Nephron progenitor cell (in vitro differentiated cells): Measurements from ENCODE around the gene RIC3.

ENCODE experiments used
- DNase-seq: peaks from one replicate; pipeline ENCODE4 v3.0.0; 2021
- H3K27ac Mint-ChIP-seq: 2 replicates; pipeline ENCODE4 v1.8.0; 2021; ENCODE audit warnings: mild to moderate bottlenecking, moderate library complexity, mixed read lengths
- H3K27me3 Mint-ChIP-seq: 2 replicates; pipeline ENCODE4 v1.8.0; 2021; ENCODE audit warnings: mild to moderate bottlenecking, low read depth, mixed read lengths; ENCODE audit not compliant: poor library complexity
- H3K36me3 Mint-ChIP-seq: 2 replicates; pipeline ENCODE4 v1.8.0; 2021; ENCODE audit warnings: low read depth, mixed read lengths
- H3K4me1 Mint-ChIP-seq: 2 replicates; pipeline ENCODE4 v1.8.0; 2021; ENCODE audit warnings: mixed read lengths
- H3K4me3 Mint-ChIP-seq: 2 replicates; pipeline ENCODE4 v1.8.0; 2021; ENCODE audit warnings: mild to moderate bottlenecking, moderate library complexity, mixed read lengths
- H3K9me3 Mint-ChIP-seq: 2 replicates; pipeline ENCODE4 v1.8.0; 2021; ENCODE audit warnings: mild to moderate bottlenecking, moderate library complexity, mixed read lengths
- TF ChIP-seq, protein P1 (sequence below): fragments of 200-600 bp; sonication (generic); IDR thresholded peaks from 2 replicates; pipeline ENCODE4 v1.5.0; 2021; ENCODE audit warnings: antibody characterized with exemption

RIC3 gene

DNA sequence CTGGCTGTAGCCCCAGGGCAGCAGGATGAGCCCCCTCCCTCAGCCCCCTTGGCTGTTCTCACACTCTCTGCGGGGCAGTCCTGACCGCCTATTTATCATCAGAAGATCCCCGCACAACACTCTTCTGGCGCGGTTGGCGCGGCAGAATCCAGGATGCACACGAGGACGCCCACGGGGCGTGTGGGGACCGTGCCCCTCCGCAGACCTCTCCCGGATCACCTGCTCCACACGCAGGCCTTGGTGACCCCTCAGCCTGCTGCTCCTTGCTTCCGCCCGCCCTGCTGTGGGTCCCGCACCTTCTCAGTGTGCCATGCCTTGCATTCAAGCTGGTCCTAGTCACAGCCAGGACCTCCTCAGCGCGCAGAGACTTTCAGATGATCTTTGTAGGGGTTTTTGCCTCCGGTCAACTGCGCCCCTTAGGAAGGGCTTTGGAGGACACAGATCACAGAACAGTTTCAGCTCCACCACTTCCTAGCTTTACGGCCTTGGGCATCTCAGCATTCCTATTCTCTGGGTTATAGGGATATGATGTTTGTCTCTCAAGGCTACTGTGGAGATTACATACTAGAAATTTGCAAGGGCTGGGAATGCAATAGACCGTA, 88.7 kb downstream of the RIC3 start:
- no peak overlapping the region for H3K27ac Mint-ChIP-seq
- H3K4me3 Mint-ChIP-seq: peak overlapping the region; percentile 81
- no peak for DNase-seq
- H3K9me3 Mint-ChIP-seq: no peaks in the 10 kb centered on the region
- H3K36me3 Mint-ChIP-seq: no peaks in the 10 kb centered on the region
- H3K27me3 Mint-ChIP-seq: peaks cover 48% of the 10 kb centered on the region
- TF ChIP-seq, protein P1, sequence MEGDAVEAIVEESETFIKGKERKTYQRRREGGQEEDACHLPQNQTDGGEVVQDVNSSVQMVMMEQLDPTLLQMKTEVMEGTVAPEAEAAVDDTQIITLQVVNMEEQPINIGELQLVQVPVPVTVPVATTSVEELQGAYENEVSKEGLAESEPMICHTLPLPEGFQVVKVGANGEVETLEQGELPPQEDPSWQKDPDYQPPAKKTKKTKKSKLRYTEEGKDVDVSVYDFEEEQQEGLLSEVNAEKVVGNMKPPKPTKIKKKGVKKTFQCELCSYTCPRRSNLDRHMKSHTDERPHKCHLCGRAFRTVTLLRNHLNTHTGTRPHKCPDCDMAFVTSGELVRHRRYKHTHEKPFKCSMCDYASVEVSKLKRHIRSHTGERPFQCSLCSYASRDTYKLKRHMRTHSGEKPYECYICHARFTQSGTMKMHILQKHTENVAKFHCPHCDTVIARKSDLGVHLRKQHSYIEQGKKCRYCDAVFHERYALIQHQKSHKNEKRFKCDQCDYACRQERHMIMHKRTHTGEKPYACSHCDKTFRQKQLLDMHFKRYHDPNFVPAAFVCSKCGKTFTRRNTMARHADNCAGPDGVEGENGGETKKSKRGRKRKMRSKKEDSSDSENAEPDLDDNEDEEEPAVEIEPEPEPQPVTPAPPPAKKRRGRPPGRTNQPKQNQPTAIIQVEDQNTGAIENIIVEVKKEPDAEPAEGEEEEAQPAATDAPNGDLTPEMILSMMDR: no peak
- peaks cover 47% of the 10 kb centered on the region for H3K4me1 Mint-ChIP-seq

DNA sequence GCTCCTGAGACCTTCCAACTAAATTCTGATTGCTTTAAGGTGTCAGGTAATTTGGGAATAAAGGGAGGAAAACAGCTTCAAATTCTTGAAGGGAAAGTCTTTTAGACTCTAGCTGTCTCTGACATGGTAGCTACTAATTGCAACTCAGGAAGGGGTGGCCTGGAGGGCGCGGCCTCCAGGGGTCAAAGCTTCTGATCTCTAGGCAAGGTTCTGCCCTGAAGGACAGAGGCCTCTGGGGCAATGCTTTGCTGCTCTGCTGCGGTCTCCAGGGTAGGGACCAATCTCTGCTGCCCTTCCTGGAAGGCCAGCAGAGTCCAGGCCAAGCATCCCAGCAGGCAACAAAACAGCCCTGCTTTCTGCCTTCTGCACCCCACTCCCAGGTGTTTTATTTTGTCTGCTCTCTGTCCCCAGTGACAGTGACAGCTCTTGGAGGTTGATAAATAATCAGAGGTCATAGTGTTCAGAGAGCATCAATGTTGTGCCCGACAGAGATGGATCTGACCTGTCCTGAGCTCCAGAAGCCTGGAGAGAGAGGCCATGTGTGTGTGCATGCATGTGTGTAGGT, 89.6 kb downstream of the RIC3 start:
- peaks cover 56% of the 10 kb centered on the region for H3K27me3 Mint-ChIP-seq
- DNase-seq: no peak
- TF ChIP-seq, protein P1: no peak
- H3K9me3 Mint-ChIP-seq: no peaks in the 10 kb centered on the region
- H3K36me3 Mint-ChIP-seq: no peaks in the 10 kb centered on the region
- H3K4me3 Mint-ChIP-seq: peak overlapping the region; percentile 69
- H3K27ac Mint-ChIP-seq: no peak overlapping the region
- H3K4me1 Mint-ChIP-seq: peaks cover 38% of the 10 kb centered on the region

DNA sequence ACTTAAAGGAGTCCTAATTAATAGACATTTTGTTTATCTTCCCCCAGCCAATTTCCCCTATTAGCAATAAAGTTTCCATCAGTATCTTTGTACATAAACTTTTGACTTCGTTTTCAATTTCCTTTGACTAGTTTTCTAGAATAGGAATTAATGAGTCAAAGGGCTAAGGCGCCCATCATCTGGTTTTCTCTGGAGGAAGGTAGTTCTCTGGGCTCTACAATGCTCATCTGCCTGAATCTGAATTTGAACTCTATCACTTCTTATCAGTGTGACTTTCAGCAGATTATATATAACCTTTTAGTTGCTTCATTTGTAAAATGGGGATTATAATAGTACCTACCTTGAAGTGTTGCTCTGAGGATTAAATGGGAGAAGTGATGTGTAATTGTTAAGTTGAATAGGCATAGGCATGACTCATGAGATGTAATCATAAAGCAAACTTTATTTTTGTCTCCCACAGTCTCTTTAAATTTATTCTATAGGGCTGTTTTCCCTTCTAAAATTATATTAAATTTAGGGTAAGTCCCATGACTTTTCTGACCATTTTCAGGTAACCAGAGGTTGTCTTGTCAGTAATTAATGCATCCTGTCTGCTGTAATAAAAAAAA, 93.6 kb downstream of the RIC3 start:
- TF ChIP-seq, protein P1: no peak
- no peak for DNase-seq
- H3K36me3 Mint-ChIP-seq: no peaks in the 10 kb centered on the region
- peaks cover 73% of the 10 kb centered on the region for H3K27me3 Mint-ChIP-seq
- H3K4me3 Mint-ChIP-seq: no peak overlapping the region
- peaks cover 7% of the 10 kb centered on the region for H3K4me1 Mint-ChIP-seq
- no peaks in the 10 kb centered on the region for H3K9me3 Mint-ChIP-seq
- H3K27ac Mint-ChIP-seq: no peak overlapping the region

DNA sequence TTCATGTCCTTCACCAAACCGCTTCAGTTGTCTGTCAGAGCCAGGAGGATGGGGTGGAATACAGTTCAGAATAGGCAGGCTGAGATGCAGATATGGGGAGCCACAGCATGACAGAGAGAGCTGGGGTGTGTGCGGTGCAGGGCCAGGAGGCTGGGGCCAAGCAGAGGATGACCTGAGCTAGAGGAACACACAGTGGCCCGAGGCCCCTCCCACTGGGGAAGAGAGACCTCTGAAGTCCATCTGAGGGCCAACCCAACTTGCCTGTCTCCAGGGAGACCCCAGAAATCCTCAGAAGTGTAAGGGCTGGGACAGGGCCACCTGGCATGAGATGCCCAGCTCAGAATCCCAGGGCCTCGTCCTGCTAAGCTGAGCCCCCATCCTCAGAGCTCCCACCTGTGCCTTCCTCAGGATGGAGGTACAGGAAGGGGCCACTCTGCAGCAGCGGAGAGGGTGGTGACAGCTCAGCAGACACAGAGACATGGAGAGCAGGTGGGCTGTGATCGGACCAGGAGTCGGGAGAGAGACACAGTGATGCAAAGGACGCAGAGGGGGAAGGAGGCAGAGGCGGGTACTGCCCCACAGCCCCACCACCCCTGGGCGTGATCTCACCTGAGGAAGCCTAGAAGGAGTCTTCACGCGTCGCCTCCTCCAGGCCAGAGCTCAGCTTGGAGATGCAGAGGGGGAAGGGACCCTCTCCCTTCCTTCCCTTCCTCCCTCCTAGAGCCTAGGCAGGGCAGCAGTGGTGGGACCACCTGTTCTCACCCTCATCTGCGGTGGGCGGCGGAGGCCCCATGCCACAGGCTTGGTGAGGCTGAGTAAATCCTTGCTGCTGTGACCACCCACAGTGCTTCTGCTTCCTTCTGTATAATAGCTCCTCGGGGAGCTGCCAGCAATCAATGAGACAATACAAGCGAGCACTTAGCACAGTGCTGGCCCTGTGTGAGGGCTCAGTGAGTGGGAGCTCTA, 96.9 kb downstream of the RIC3 start:
- Mint-ChIP-seq H3K4me1 (peaks cover 14% of the 10 kb centered on the region), H3K36me3 (no peaks in the 10 kb centered on the region), H3K9me3 (no peaks in the 10 kb centered on the region), H3K27ac (no peak overlapping the region), H3K27me3 (peaks cover 68% of the 10 kb centered on the region), H3K4me3 (no peak overlapping the region)
- no peak for DNase-seq
- TF ChIP-seq, protein P1: no peak

DNA sequence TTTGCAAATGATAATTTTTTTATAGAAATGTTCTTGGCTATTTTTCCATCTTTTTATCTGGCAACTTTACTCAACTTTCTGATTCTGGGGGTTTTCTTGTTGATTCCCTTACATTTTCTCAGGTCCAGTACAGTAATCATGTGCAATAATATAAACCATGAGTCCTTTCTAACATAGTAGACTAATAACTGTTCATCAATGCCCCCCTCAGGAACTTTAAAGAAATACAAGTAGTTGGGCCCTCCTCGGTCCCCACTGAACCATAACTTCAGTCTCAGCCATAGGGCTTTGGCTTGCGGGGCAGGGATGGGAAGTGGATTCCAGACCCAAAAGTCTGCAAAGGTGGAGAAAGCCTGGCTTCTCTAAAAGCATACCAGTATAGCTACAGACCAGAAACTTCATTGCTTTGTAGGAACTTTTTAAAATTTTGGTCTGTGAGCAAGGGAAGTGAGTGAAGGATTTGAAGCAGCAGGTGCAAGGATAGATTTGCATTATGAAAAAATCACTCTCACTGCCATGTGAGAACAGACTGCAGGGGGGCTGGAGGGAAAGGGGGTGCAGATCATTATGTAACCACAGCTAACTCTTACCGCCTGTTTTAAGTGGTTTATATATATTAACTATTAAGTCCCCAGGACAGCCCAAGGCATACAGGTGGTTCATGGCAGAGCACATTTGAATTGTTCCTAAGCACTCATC, 98.3 kb downstream of the RIC3 start:
- H3K9me3 Mint-ChIP-seq: no peaks in the 10 kb centered on the region
- peaks cover 16% of the 10 kb centered on the region for H3K4me1 Mint-ChIP-seq
- TF ChIP-seq, protein P1: peak; percentile 34
- no peaks in the 10 kb centered on the region for H3K36me3 Mint-ChIP-seq
- no peak overlapping the region for H3K4me3 Mint-ChIP-seq
- peaks cover 62% of the 10 kb centered on the region for H3K27me3 Mint-ChIP-seq
- no peak for DNase-seq
- no peak overlapping the region for H3K27ac Mint-ChIP-seq
